ENCODE measurements around the gene SEMA6C.
A peak's percentile ranks its signal among the peaks of the same experiment; 100 is the strongest.
"Not testable (repeated sequence)": the region's sequence is repeated elsewhere in the genome, so short reads cannot be mapped to it uniquely, and the experiment has no call there.

SEMA6C gene

DNA sequence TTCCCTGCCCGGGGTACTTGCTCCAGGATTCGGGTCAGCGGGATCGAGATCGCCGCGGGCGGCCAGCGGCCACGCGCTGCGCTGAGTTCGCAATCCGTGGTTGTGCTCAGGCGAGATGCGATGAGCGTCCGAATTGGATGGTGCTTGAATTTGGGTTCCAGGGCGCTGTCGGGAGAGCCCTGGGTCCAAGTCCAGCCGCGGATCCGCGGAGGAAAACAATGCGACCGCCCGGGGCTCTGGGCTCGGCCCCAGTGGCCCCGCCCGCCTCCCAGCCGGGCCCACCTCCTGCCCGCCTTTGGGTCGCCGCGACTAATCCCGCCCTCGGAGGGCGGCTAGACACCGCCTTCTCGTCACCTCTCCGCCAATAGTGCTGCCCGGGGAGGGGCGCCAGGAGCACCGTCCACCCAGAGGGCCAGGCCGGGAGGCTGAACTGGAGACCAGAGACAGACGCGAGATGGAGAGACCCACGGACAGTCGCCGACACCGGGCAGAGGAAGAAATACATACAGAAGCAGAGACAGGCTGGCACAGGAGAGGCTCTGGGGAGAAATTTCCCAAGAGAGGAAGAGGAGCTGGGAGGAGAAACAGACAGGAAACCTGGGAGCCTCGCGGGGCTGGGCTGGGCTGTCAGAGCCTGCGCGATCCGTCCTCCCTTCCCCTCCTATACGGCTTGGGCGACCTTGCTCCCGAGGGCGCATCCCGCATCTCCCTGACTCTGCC is at the start of gene SEMA6C:
SEMA6C (minus strand) TSS at position 220 of the 720 bp plus-strand sequence. CDS start 4,010 bp downstream, outside the sequence.
- Histone ChIP-seq H3K4me1 (peaks cover 0 to 40% (median 25%) of the 10 kb centered on the region in 4 donors), H3K9me3 (no peaks in the 10 kb centered on the region), H3K27me3 (no peaks in the 10 kb centered on the region), H3K4me3 (peak within 1 kb of the TSS; percentile 82 to 96), H3K27ac (peak within 1 kb of the TSS; percentile 80 to 81), H3K36me3 (peaks cover 0 to 9% (median 0%) of the 10 kb centered on the region in 3 donors)
- TF ChIP-seq CTCF (IDR thresholded peaks at IDR 0.05) = peak in 1 of 2 experiments; percentile 8
- intact Hi-C loops (cut with DNase I; ENCODE audit: low total_unique reads) = no loop called here
- DNase-seq = peak; percentile 95 to 97

DNA sequence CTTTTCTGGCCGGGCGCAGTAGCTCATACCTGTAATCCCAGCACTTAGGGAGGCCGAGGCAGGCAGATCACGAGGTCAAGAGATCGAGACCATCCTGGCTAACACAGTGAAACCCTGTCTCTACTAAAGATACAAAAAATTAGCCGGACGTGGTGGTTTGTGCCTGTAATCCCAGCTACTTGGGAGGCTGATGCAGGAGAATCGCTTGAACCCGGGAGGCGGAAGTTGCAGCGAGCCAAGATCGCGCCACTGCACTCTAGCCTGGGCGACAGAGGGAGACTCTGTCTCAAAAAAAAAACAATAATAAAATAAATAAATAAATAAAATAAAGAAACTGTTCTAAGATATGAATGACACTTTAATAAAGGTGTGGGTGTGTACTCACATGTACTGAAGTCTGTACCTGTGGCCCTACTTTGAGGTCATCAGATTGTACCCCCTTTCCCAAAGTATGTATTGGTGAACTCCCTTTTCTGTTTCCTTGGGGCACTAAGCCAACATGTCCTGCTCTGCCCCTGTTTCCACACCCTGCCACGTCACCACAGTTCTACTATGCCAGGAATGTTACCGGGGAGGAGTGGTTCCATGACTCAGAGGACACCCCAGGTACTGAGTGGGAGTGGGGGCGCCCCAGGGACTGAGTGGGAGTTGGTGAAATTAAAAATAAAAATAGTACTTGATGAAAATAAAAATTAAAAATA is 48.6 kb upstream of the SEMA6C start:
- Histone ChIP-seq H3K27ac (peak overlapping the region in 1 of 2 donors; percentile 20), H3K4me1 (peaks cover 0 to 27% (median 17%) of the 10 kb centered on the region in 4 donors)
- H3K4me3 ChIP-seq, H3K36me3 ChIP-seq, H3K27me3 ChIP-seq, H3K9me3 ChIP-seq: not testable (repeated sequence)
- DNase-seq = peak; percentile 49 to 72
- intact Hi-C loops (cut with DNase I; ENCODE audit: low total_unique reads) = loop anchor here (5.0 to 10.0 kb wide), 2 partner anchors 57 to 150 kb away; partner anchors contain the start of genes PSMD4 and RFX5

- Histone ChIP-seq H3K36me3 (no peaks in the 10 kb centered on the region), H3K9me3 (no peaks in the 10 kb centered on the region), H3K27ac (no peak overlapping the region), H3K4me1 (peaks cover 0 to 28% (median 16%) of the 10 kb centered on the region in 4 donors), H3K4me3 (no peak overlapping the region), H3K27me3 (no peaks in the 10 kb centered on the region)
- no peak for TF ChIP-seq CTCF (IDR thresholded peaks at IDR 0.05)
- intact Hi-C loops (cut with DNase I; ENCODE audit: low total_unique reads) = loop anchor here (5.0 to 10.0 kb wide), 2 partner anchors 58 to 151 kb away; partner anchors contain the start of genes PSMD4 and RFX5
- DNase-seq = no peak
These were observed 47.4 kb upstream of the SEMA6C start for GRCh38 chr1:151193856-151194255.

GRCh38 chr1:151193304-151193703 is 46.9 kb upstream of the SEMA6C start:
- Histone ChIP-seq H3K36me3 (no peaks in the 10 kb centered on the region), H3K4me3 (no peak overlapping the region), H3K27ac (no peak overlapping the region), H3K27me3 (no peaks in the 10 kb centered on the region), H3K4me1 (peaks cover 0 to 33% (median 22%) of the 10 kb centered on the region in 4 donors), H3K9me3 (no peaks in the 10 kb centered on the region)
- DNase-seq = peak in 1 of 2 donors; percentile 24
- no peak for TF ChIP-seq CTCF (IDR thresholded peaks at IDR 0.05)
- intact Hi-C loops (cut with DNase I; ENCODE audit: low total_unique reads) = loop anchor here (5.0 to 10.0 kb wide), 2 partner anchors 59 to 151 kb away; partner anchors contain the start of genes PSMD4 and RFX5

DNA sequence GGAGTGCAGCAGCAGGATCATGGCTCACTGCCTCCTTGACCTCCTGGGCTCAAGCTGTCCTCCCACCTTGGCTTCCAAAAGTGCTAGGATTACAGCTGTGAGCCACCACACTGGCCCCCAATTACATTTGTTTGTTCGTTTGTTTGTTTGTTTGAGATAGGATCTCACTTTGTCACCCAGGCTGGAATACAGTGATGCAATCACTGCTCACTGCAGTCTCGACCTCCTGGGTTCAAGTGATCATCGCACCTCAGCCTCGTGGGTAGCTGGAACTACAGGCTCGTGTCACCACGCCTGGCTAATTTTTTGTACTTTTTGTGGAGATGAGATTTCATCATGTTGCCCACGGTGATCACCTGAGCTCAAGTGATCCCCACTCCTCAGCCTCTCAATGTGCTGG is 45.6 kb upstream of the SEMA6C start:
- Histone ChIP-seq H3K27me3 (no peaks in the 10 kb centered on the region), H3K27ac (no peak overlapping the region), H3K4me1 (peaks cover 0 to 40% (median 25%) of the 10 kb centered on the region in 4 donors), H3K9me3 (no peaks in the 10 kb centered on the region), H3K36me3 (no peaks in the 10 kb centered on the region), H3K4me3 (no peak overlapping the region)
- TF ChIP-seq CTCF (IDR thresholded peaks at IDR 0.05) = no peak
- peak in 1 of 2 donors; percentile 17 for DNase-seq
- intact Hi-C loops (cut with DNase I; ENCODE audit: low total_unique reads) = loop anchor here (5.0 to 10.0 kb wide), 2 partner anchors 60 to 153 kb away; partner anchors contain the start of genes PSMD4 and RFX5
